Esophagus muscularis mucosa (tissue), 4 donors: ENCODE results near the gene HDAC4.

Source experiments
- CTCF ChIP-seq, 3 experiments: fragments of 200-600 bp in 2 of 3; fragments of 450-650 bp in 1 of 3; sonication (generic) in 2 of 3; IDR thresholded peaks; one replicate each; pipeline ENCODE4 v1.5.1; 2017 to 2019; ENCODE audit warnings: antibody characterized with exemption in 3 of 3, mild to moderate bottlenecking in 2 of 3, moderate library complexity in 1 of 3
- EP300 ChIP-seq: sonication (generic); formaldehyde crosslinking; IDR thresholded peaks from one replicate; pipeline ENCODE4 v1.6.1; 2017; ENCODE audit warnings: antibody characterized with exemption
- POLR2A ChIP-seq: fragments of 450-650 bp; IDR thresholded peaks from one replicate; pipeline ENCODE4 v1.6.1; 2017; ENCODE audit warnings: antibody characterized with exemption, moderate library complexity, mild to moderate bottlenecking, low read depth
- POLR2AphosphoS5 ChIP-seq, 2 donors: sonication (generic); formaldehyde crosslinking; IDR thresholded peaks; one replicate each; pipeline ENCODE4 v1.6.1; 2017; ENCODE audit warnings: antibody characterized with exemption in 2 of 2

GRCh38 chr2:239121600-239122012 is 279.2 kb downstream of the HDAC4 start:
- TF ChIP-seq CTCF (IDR thresholded peaks at IDR 0.05) (no peak), POLR2AphosphoS5 (IDR thresholded peaks at IDR 0.05) (peak; percentile 33 to 55), EP300 (no peak), POLR2A (no peak)
